Body of pancreas (tissue), 4 donors: ENCODE data around the gene ARHGAP6.

Experiments used
- CTCF ChIP-seq, 7 experiments: fragments of 450-650 bp in 4 of 7; fragments of 200-600 bp in 3 of 7; sonication (generic) in 3 of 7; IDR thresholded peaks; one replicate each; pipeline ENCODE4 v1.5.1; 2016 to 2019; ENCODE audit warnings: antibody characterized with exemption in 7 of 7
- POLR2A ChIP-seq, 3 donors: fragments of 450-650 bp; IDR thresholded peaks; one replicate each; pipeline ENCODE4 v1.6.1; 2016; ENCODE audit warnings: antibody characterized with exemption in 3 of 3, mild to moderate bottlenecking in 2 of 3

DNA sequence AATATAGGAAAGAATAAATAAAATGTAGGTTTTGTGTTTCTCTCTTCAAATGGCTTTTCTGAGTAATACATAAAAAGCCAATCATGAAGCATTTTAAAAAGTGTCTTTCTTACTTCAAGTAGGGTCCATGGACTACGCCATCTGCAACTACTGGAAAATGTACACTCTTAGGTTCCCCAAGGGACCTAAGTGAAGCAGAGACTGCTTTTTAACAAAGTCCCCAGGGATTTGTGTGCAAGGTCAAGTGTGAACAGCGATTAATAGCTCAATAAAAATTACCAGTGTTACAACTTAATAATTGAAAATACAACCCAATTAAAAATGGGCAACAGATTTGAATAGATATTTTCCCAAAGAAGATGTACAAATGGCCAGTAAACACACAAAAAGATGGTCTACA lies 84.9 kb downstream of the ARHGAP6 start:
- no peak for TF ChIP-seq CTCF (IDR thresholded peaks at IDR 0.05)
- TF ChIP-seq POLR2A (IDR thresholded peaks at IDR 0.05): no peak
